IPS DF 6.9 (cell line): ENCODE measurements around the gene PKD2L2.
"Not testable (repeated sequence)": the region's sequence is repeated elsewhere in the genome, so short reads cannot be mapped to it uniquely, and the experiment has no call there.

Source experiments
- DNase-seq: peaks from one replicate; pipeline ENCODE4 v3.0.0-alpha.2; 2013; ENCODE audit warnings: low read depth, low spot score
- H3K27ac ChIP-seq: one replicate; pipeline ENCODE4 v1.5.1; 2013; ENCODE audit warnings: low read length, control low read depth
- H3K27me3 ChIP-seq: 2 replicates; pipeline ENCODE4 v1.6.1; 2013; ENCODE audit warnings: mild to moderate bottlenecking, low read length; ENCODE audit not compliant: control insufficient read depth, insufficient read depth
- H3K36me3 ChIP-seq: 2 replicates; pipeline ENCODE4 v1.6.1; 2013; ENCODE audit warnings: low read length; ENCODE audit not compliant: control insufficient read depth, insufficient read depth
- H3K4me1 ChIP-seq: 2 replicates; pipeline ENCODE4 v1.6.1; 2013; ENCODE audit warnings: low read length; ENCODE audit not compliant: control insufficient read depth, insufficient read depth
- H3K4me3 ChIP-seq: 2 replicates; pipeline ENCODE4 v1.5.1; 2013; ENCODE audit warnings: mild to moderate bottlenecking, low read length
- H3K9me3 ChIP-seq: 2 replicates; pipeline ENCODE4 v1.6.1; 2013; ENCODE audit warnings: low read length, inconsistent platforms; ENCODE audit not compliant: control insufficient read depth, insufficient read depth
- WGBS: extraction: QIAGEN DNeasy Blood & Tissue Kit; methylation state at CpG from one replicate; pipeline ENCODE4 v1.1.7; 2013; ENCODE audit warnings: mixed read lengths, missing lambda C conversion rate; ENCODE audit not compliant: insufficient read length, insufficient coverage; 5-methylcytosine and 5-hydroxymethylcytosine counted together

The PKD2L2 gene

DNA sequence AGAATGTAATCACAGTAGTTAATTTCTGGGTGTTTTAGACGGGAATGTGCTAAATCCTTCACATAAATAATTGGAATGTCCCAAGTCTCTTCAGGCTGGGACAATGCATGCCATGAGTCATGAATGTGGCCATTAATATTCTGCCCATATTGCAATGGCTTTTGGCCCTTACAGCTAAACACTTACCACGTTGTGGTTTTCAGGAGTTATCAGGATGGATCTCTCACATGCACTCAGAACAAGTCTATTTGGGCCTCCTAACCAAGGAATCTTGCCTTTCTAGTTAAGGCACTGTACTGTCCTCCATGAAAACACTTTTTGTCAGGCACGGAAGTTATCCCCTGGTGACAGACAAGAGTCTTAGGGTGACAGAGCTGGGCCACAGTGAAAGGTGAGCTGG lies 32.7 kb downstream of the PKD2L2 start:
- H3K9me3 ChIP-seq, result no peaks in the 10 kb centered on the region
- no CpG with 5 or more reads among the region's 3 CpGs for WGBS
- no peak for DNase-seq

DNA sequence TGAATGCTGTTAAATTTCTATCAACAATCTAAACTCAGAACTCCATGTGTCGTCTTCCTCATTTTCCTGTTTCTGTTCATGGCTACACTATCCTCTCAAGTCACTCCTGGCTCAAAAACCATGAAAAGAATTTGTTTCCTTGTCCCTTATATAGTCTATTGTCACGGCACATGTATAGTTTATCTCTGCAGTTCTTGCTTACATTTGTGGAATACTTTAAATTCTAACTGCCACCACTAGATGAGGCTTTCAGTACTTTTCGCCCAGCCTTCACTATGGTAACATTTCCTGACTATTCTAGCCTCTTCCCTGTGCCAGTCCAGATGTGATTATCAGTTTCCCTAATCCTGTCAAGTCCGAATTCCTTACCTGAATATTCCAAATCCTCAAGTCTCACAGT lies 34.6 kb downstream of the PKD2L2 start:
- Histone ChIP-seq H3K27me3 (no peaks in the 10 kb centered on the region), H3K4me3 (no peak overlapping the region), H3K9me3 (no peaks in the 10 kb centered on the region), H3K4me1 (no peaks in the 10 kb centered on the region), H3K36me3 (no peaks in the 10 kb centered on the region), H3K27ac (no peak overlapping the region)
- no CpG with 5 or more reads among the region's 4 CpGs for WGBS
- no peak for DNase-seq

More for the DNA sequence above, 32.7 kb downstream of the PKD2L2 start:
- Histone ChIP-seq H3K27ac (no peak overlapping the region), H3K4me1 (no peaks in the 10 kb centered on the region), H3K4me3 (no peak overlapping the region), H3K36me3 (no peaks in the 10 kb centered on the region), H3K27me3 (no peaks in the 10 kb centered on the region)

GRCh38 chr5:137932800-137933199 lies 43.5 kb downstream of the PKD2L2 start:
- Histone ChIP-seq H3K4me1 (no peaks in the 10 kb centered on the region), H3K27ac (no peak overlapping the region), H3K27me3 (no peaks in the 10 kb centered on the region), H3K9me3 (no peaks in the 10 kb centered on the region), H3K4me3 (no peak overlapping the region), H3K36me3 (no peaks in the 10 kb centered on the region)
- DNase-seq, result no peak
- WGBS, result no CpG with 5 or more reads among the region's 3 CpGs

- no peaks in the 10 kb centered on the region for H3K9me3 ChIP-seq
- DNase-seq, result no peak
- H3K36me3 ChIP-seq, result no peaks in the 10 kb centered on the region
- no peak overlapping the region for H3K27ac ChIP-seq
- no peaks in the 10 kb centered on the region for H3K4me1 ChIP-seq
- no peak overlapping the region for H3K4me3 ChIP-seq
- no CpG with 5 or more reads among the region's 3 CpGs for WGBS
- no peaks in the 10 kb centered on the region for H3K27me3 ChIP-seq
Observed at GRCh38 chr5:137933491-137933911, 44.2 kb downstream of the PKD2L2 start.

- no peaks in the 10 kb centered on the region for H3K4me1 ChIP-seq
- no CpG with 5 or more reads among the region's 1 CpG for WGBS
- DNase-seq, result no peak
- no peak overlapping the region for H3K4me3 ChIP-seq
- H3K27ac ChIP-seq, result no peak overlapping the region
- H3K9me3 ChIP-seq, result no peaks in the 10 kb centered on the region
- H3K36me3 ChIP-seq, result peaks cover 3% of the 10 kb centered on the region; the same call in 1 of the 2 replicates
- H3K27me3 ChIP-seq, result no peaks in the 10 kb centered on the region
Observed at GRCh38 chr5:137935190-137935589, 45.9 kb downstream of the PKD2L2 start.

DNA sequence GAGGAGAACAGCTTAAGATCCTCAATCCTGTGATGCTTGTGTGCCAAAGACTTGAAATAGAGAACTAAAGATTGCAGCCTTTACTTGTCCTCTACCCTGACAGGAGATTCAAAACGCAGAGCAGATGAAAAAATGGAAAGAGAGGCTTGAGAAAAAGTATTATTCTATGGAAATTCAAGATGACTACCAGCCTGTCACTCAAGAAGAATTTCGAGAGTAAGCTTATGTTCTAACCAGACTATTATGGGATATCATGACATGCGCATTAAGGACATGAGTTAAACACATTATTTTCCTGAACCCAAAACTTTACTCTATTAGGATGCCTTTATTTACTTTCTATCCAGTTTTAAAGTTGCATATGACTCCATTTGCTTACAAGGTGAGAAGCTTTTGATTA lies 46.4 kb downstream of the PKD2L2 start:
- no peak for DNase-seq
- no peaks in the 10 kb centered on the region for H3K9me3 ChIP-seq
- H3K27me3 ChIP-seq, result no peaks in the 10 kb centered on the region
- H3K27ac ChIP-seq, result no peak overlapping the region
- H3K4me3 ChIP-seq, result no peak overlapping the region
- H3K4me1 ChIP-seq, result no peaks in the 10 kb centered on the region
- peaks cover 3% of the 10 kb centered on the region; the same call in 1 of the 2 replicates for H3K36me3 ChIP-seq
- no CpG with 5 or more reads among the region's 3 CpGs for WGBS

DNA sequence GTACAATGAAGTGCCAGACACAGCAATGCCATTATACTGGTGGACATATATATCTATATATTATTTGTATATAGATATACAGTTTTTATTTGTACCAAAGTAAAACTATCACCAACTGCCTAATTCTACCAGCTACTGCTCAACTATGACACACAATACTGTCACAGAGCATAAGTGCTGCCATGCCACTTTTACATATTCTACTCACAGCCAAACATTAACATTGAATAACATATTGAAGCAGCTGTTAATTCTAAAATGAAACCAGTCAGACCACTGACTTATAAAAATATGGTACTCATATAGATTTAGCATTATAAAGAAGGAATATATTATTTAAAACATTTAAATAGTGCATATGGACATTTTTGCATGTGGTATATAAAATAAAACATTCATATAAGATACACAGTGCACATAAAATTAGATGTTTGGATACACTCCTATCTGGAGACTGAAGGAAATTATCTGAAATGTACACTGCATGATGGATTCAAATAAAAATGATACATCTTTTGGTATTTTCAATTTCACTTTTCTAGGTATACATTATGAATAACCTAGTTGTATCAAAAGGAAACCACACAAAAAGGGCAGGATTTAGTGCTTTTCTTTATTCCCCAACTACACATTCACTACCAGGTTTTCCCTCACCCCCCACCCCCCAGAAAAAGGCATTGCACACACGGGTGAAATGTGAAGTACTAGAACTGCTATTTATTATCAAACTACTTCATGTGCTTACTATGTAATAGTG lies 48.9 kb downstream of the PKD2L2 start:
- WGBS, result no CpG with 5 or more reads among the region's 1 CpG
- Histone ChIP-seq H3K36me3 (peaks cover 5% of the 10 kb centered on the region; the same call in 1 of the 2 replicates), H3K27me3 (no peaks in the 10 kb centered on the region), H3K9me3 (no peaks in the 10 kb centered on the region), H3K4me1 (no peaks in the 10 kb centered on the region), H3K4me3 (no peak overlapping the region), H3K27ac (no peak overlapping the region)
- DNase-seq, result no peak

DNA sequence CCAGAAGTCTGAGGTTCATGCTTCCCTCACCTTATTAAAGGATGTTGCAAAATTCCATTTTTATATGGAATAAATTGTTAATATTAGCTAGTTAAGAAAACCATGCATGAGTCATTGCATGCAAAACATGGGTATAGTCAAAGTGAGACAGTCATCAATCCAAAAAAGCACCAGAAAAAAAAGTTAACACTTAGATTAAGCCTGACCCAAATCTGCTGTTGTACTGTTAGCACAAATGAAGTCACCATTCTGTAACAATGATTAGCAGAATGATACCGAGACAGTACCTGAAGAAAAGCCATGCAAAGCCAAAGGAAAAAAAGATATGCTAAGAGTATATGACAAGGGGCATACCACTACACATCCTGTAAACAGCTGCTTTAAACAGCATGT lies 49.5 kb downstream of the PKD2L2 start:
- Histone ChIP-seq H3K36me3 (peaks cover 5% of the 10 kb centered on the region; the same call in 1 of the 2 replicates), H3K4me1 (no peaks in the 10 kb centered on the region), H3K27ac (no peak overlapping the region)

DNA sequence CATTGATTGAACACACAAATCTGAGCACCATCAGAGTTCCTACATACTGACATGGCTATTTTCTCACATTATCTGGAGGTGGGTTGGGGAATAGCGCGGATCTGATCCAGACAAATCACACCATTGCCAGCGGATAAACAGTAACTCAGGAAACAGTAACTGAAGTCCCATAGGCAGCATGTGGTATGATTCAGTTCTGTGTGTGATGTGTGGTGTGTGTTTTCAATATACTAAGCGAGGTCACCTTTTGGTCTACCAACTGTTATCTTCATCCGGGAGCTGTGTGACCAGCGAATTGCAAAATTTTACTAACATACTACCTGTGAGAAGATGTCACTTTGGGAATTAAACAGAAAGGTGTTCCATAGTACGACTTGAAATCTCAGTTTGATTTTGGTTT lies 50.1 kb downstream of the PKD2L2 start:
- Histone ChIP-seq H3K36me3 (peaks cover 5% of the 10 kb centered on the region; the same call in 1 of the 2 replicates), H3K9me3 (no peaks in the 10 kb centered on the region), H3K4me3 (no peak overlapping the region), H3K4me1 (no peaks in the 10 kb centered on the region), H3K27me3 (no peaks in the 10 kb centered on the region), H3K27ac (no peak overlapping the region)
- no CpG with 5 or more reads among the region's 7 CpGs for WGBS
- no peak for DNase-seq

More for the DNA sequence above, 49.5 kb downstream of the PKD2L2 start:
- Histone ChIP-seq H3K9me3 (no peaks in the 10 kb centered on the region), H3K27me3 (no peaks in the 10 kb centered on the region), H3K4me3 (no peak overlapping the region)
- no CpG with 5 or more reads among the region's 1 CpG for WGBS
- no peak for DNase-seq

DNA sequence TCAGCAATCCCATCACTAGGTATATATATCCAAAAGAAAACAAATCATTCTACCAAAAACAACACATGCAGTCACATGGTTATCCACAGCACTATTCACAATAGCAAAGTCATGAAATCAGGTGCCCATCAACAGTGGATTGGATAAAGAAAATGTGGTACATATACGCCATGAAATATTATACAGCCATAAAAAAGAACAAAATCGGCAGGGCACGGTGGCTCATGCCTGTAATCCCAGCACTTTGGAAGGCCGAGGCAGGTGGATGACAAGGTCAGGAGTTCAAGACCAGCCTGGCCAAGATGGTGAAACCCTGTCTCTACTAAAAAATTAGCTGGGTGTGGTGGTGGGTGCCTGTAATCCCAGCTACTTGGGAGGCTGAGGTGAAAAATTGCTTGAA lies 55.0 kb downstream of the PKD2L2 start:
- not testable (repeated sequence) for H3K4me3 ChIP-seq, H3K9me3 ChIP-seq, H3K36me3 ChIP-seq, DNase-seq, H3K27me3 ChIP-seq, H3K27ac ChIP-seq, H3K4me1 ChIP-seq
- no CpG with 5 or more reads among the region's 4 CpGs for WGBS

DNA sequence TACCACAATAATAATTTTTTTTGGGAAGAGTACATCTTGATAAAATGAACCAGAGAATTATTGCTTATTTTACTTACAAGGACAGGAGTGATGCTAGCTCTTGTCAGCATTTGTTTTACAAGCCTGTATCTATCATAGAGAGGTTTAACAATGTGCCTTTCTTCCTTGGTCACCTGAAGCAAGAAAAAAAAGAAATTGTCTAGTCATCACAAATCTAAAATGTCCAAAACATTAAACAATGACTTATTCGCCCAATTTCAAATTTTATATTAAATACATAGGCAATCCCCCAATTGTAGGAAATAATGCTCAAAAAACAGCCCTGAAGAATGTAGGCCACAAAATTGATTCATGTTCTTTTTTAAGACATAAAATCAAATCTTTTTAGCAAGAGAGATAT lies 56.6 kb downstream of the PKD2L2 start:
- WGBS, result 100% methylated on average over 1 of the region's 1 CpG
- Histone ChIP-seq H3K4me1 (no peaks in the 10 kb centered on the region), H3K27me3 (no peaks in the 10 kb centered on the region), H3K36me3 (peaks cover 5% of the 10 kb centered on the region; the same call in 1 of the 2 replicates), H3K27ac (no peak overlapping the region), H3K9me3 (no peaks in the 10 kb centered on the region), H3K4me3 (no peak overlapping the region)
- no peak for DNase-seq
